Neuronal stem cell (in vitro differentiated cells): ENCODE results near the gene SRGAP2C.
"Not testable (repeated sequence)": the region's sequence is repeated elsewhere in the genome, so short reads cannot be mapped to it uniquely, and the experiment has no call there.

Experiments used
- DNase-seq: peaks from one replicate; pipeline ENCODE4 v3.0.0-alpha.2; 2013; ENCODE audit warnings: low spot score
- H2AFZ ChIP-seq: one replicate; pipeline ENCODE4 v1.6.1; 2013; ENCODE audit warnings: mild to moderate bottlenecking, low read length, inconsistent platforms
- H2AK5ac ChIP-seq: 2 replicates; pipeline ENCODE4 v1.6.1; 2013; ENCODE audit warnings: low read depth, mild to moderate bottlenecking, inconsistent platforms, low read length, moderate library complexity, mixed read lengths
- H2BK120ac ChIP-seq: 2 replicates; pipeline ENCODE4 v1.6.1; 2013; ENCODE audit warnings: low read depth, mild to moderate bottlenecking, inconsistent platforms, low read length, moderate library complexity, mixed read lengths
- H2BK12ac ChIP-seq: one replicate; pipeline ENCODE4 v1.6.1; 2013; ENCODE audit warnings: low read length, inconsistent platforms
- H2BK15ac ChIP-seq: 2 replicates; pipeline ENCODE4 v1.6.1; 2013; ENCODE audit warnings: mild to moderate bottlenecking, low read length, inconsistent platforms, mixed read lengths
- H2BK5ac ChIP-seq: one replicate; pipeline ENCODE4 v1.6.1; 2013; ENCODE audit warnings: inconsistent platforms, mild to moderate bottlenecking, low read length, moderate library complexity
- H3K14ac ChIP-seq: one replicate; pipeline ENCODE4 v1.6.1; 2013; ENCODE audit warnings: low read length, inconsistent platforms
- H3K18ac ChIP-seq: 2 replicates; pipeline ENCODE4 v1.6.1; 2013; ENCODE audit warnings: low read length, inconsistent platforms
- H3K23ac ChIP-seq: 2 replicates; pipeline ENCODE4 v1.6.1; 2013; ENCODE audit warnings: low read depth, mild to moderate bottlenecking, mixed read lengths, low read length, inconsistent platforms; ENCODE audit not compliant: poor library complexity
- H3K27ac ChIP-seq: replicated peaks from 3 replicates; pipeline ENCODE4 v1.5.1; 2013; ENCODE audit warnings: low read length, inconsistent platforms
- H3K27me3 ChIP-seq, 3 experiments: 2 replicates each; pipeline ENCODE4 v1.6.1; 2013; ENCODE audit warnings: low read length in 3 of 3, mild to moderate bottlenecking in 2 of 3, inconsistent platforms in 1 of 3, low read depth in 1 of 3, mixed read lengths in 1 of 3, moderate library complexity in 1 of 3; ENCODE audit not compliant: control insufficient read depth in 3 of 3, insufficient read depth in 3 of 3
- H3K36me3 ChIP-seq, 2 donors: replicated peaks in 1 of 2; 2 replicates each; pipeline ENCODE4 v1.6.1; 2013; ENCODE audit warnings: low read length in 2 of 2; ENCODE audit not compliant: control insufficient read depth in 2 of 2, insufficient read depth in 2 of 2
- H3K4ac ChIP-seq: 2 replicates; pipeline ENCODE4 v1.6.1; 2013; ENCODE audit warnings: inconsistent platforms, mild to moderate bottlenecking, low read length, moderate library complexity
- H3K4me1 ChIP-seq, 2 donors: 1 replicate in 1 of 2; 2 replicates in 1 of 2; pipeline ENCODE4 v1.6.1; 2013; ENCODE audit warnings: low read length in 2 of 2, low read depth in 1 of 2; ENCODE audit not compliant: control insufficient read depth in 2 of 2, insufficient read depth in 1 of 2
- H3K4me2 ChIP-seq: one replicate; pipeline ENCODE4 v1.6.1; 2013; ENCODE audit warnings: mild to moderate bottlenecking, low read length, inconsistent platforms; ENCODE audit not compliant: insufficient read depth, poor library complexity, severe bottlenecking
- H3K4me3 ChIP-seq, 2 donors: 2 replicates each; pipeline ENCODE4 v1.5.1; 2013; ENCODE audit warnings: low read length in 2 of 2, mild to moderate bottlenecking in 2 of 2, inconsistent platforms in 1 of 2, moderate library complexity in 1 of 2
- H3K79me1 ChIP-seq: one replicate; pipeline ENCODE4 v1.6.1; 2013; ENCODE audit warnings: low read depth, mild to moderate bottlenecking, inconsistent platforms, low read length, moderate library complexity
- H3K9ac ChIP-seq: one replicate; pipeline ENCODE4 v1.6.1; 2013; ENCODE audit warnings: mild to moderate bottlenecking, low read depth, low read length, inconsistent platforms; ENCODE audit not compliant: poor library complexity
- H3K9me3 ChIP-seq, 2 donors: replicated peaks in 1 of 2; 2 replicates each; pipeline versions ENCODE3 to v1.6.1; 2013; ENCODE audit warnings: low read length in 2 of 2, mild to moderate bottlenecking in 2 of 2, inconsistent platforms in 1 of 2, low read depth in 1 of 2, mixed read lengths in 1 of 2, moderate library complexity in 1 of 2; ENCODE audit not compliant: control insufficient read depth in 2 of 2, insufficient read depth in 1 of 2
- H4K8ac ChIP-seq: one replicate; pipeline ENCODE4 v1.6.1; 2013; ENCODE audit warnings: low read depth, mild to moderate bottlenecking, inconsistent platforms, low read length, moderate library complexity
- H4K91ac ChIP-seq: one replicate; pipeline ENCODE4 v1.6.1; 2013; ENCODE audit warnings: low read length, low read depth, mild to moderate bottlenecking, inconsistent platforms; ENCODE audit not compliant: poor library complexity
- WGBS, 2 donors: extraction: QIAGEN DNeasy Blood & Tissue Kit; methylation state at CpG; one replicate each; pipeline ENCODE4 v1.1.7; 2013; ENCODE audit warnings: missing lambda C conversion rate in 2 of 2, mixed read lengths in 1 of 2; ENCODE audit not compliant: insufficient read length in 2 of 2, insufficient replicate concordance in 1 of 2; ENCODE audit errors: extremely low coverage in 2 of 2; 5-methylcytosine and 5-hydroxymethylcytosine counted together

SRGAP2C gene

DNA sequence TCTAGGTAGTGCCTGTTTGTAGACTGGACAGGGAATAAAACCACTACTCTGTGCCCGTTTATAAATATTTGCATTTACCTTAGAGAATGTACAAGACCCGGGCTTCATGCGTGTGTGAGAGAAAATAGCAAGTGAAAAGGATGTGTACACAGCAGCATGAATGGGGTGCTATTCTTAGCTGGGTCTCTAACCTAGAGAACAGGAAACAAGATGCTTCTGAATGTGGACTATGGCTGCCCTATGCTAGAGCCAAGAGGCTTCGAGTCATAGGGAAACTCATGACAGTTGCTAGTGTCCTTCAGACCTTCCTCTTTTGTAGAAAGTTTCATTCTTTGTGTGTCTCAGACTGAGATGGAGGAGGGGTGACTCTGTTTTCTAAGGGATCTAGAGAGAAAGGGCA is 39.9 kb downstream of the SRGAP2C start:
- H2BK12ac ChIP-seq, H3K27ac ChIP-seq, H3K4ac ChIP-seq, H3K4me1 ChIP-seq, H3K79me1 ChIP-seq, H3K9ac ChIP-seq, H2AFZ ChIP-seq, H3K4me2 ChIP-seq, H3K4me3 ChIP-seq, H3K9me3 ChIP-seq, H2BK5ac ChIP-seq, H3K27me3 ChIP-seq, DNase-seq, H3K18ac ChIP-seq, H3K14ac ChIP-seq, H4K8ac ChIP-seq, H2BK15ac ChIP-seq, H2AK5ac ChIP-seq, H3K23ac ChIP-seq, H2BK120ac ChIP-seq, H4K91ac ChIP-seq, H3K36me3 ChIP-seq: not testable (repeated sequence)
- no CpG with 5 or more reads among the region's 4 CpGs for WGBS, 2 donors

DNA sequence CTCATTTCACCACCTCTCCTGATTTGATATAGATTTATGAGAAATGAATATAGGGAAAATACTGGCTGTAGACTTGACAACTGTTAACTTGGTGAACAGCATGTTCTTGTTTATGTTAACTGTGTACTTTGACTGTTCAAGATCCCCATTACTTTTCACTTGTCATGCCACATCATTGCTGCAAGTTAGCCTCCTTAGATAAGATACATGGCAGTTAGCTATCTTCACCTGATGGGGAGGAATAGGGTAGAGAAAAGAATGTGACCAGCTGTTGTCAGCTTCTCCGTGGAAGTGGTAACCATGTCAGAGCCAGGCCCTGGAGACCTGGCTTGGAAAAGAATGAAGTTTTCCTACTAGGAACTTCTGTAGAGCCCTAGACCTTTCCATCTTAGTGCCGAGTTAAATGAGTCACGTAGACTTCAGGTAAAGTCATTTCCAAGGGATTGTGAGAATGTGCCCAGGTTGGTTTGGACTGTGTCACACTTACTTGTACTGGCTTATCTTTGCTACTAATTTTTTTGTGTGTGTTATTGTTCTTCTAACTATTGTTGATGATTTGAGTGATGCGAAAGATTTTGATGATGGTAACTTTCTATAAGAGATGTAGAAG is 41.6 kb downstream of the SRGAP2C start:
- H2BK5ac ChIP-seq, H2AFZ ChIP-seq, H3K23ac ChIP-seq, H3K4me1 ChIP-seq, H3K4ac ChIP-seq, H3K4me2 ChIP-seq, H3K4me3 ChIP-seq, H2BK120ac ChIP-seq, H2BK12ac ChIP-seq, H4K8ac ChIP-seq, H3K79me1 ChIP-seq, H3K27me3 ChIP-seq, H2BK15ac ChIP-seq, H3K14ac ChIP-seq, H3K36me3 ChIP-seq, H3K9me3 ChIP-seq, H3K27ac ChIP-seq, H3K18ac ChIP-seq, DNase-seq, H4K91ac ChIP-seq, H3K9ac ChIP-seq, H2AK5ac ChIP-seq: not testable (repeated sequence)
- no CpG with 5 or more reads among the region's 4 CpGs for WGBS, 2 donors

DNA sequence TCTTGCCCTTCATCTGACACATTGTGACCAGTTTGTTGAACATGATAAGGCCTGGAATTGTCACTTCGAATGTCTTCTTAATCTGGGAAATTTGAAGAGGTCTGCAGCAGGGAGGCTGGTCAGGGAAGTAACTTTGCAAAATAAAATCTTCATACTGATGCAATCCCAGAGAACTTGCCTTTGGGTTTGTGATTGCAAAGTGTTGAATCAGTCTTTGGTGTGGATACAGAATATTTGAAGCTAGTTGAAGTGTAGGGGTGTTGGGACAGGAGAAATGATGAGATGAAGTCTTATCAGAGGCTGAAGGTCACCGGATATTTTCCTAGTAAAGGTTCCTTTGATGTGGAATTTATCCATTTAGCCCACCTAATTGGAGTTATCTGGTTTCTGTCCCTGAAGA is 42.1 kb downstream of the SRGAP2C start:
- not testable (repeated sequence) for H3K27ac ChIP-seq, H3K4me3 ChIP-seq, H3K4ac ChIP-seq, H3K4me2 ChIP-seq, DNase-seq, H2BK12ac ChIP-seq, H3K14ac ChIP-seq, H2AFZ ChIP-seq, H3K9me3 ChIP-seq, H2BK120ac ChIP-seq, H3K4me1 ChIP-seq, H2BK5ac ChIP-seq, H4K8ac ChIP-seq, H2BK15ac ChIP-seq, H3K36me3 ChIP-seq, H3K27me3 ChIP-seq, H4K91ac ChIP-seq, H3K79me1 ChIP-seq, H3K18ac ChIP-seq, H3K23ac ChIP-seq, H3K9ac ChIP-seq, H2AK5ac ChIP-seq
- no CpG with 5 or more reads among the region's 2 CpGs for WGBS, 2 donors

DNA sequence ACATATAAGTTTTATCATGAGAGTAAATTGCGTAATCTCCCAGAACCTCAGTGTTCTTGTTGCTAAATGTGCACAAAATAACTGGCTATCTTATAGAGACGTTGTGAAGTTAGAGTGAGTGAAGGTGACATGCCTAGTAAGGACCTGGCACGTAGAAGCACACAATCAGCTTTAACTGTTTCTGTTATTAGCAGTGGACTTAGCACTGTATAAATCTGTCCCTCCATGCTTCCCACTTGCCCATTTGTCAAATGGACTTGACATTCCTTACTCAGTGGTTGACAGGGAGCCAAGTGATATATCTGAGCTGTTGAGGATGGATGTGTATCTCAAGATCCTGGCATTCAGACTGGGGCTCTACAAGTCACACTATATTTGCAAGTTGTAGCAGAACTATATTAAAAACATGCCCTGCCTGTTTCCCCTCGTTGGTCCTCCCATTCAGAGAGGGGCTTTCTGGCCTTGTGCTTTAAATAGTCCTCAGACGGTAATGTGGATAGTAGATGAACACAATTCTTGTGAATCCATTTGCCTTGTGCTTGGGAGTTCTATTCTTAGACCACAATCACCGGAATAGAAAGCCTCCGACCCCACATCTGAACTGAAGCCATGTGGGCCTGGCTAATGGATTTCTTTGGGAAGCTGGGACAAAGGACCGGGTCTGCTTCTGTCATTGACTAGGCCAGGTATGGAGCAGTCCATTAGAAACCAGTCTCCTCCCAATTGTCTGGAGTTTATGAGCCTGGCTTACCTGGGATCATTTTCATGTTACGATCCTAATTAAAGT is 43.0 kb downstream of the SRGAP2C start:
- not testable (repeated sequence) for H3K27ac ChIP-seq

More for the DNA sequence above, 43.0 kb downstream of the SRGAP2C start:
- H3K4me3 ChIP-seq, H2BK5ac ChIP-seq, H2BK15ac ChIP-seq, H3K36me3 ChIP-seq, H4K91ac ChIP-seq, H2BK12ac ChIP-seq, H3K4me2 ChIP-seq, H3K23ac ChIP-seq, H3K79me1 ChIP-seq, H3K14ac ChIP-seq, H3K4me1 ChIP-seq, H3K4ac ChIP-seq, H3K27me3 ChIP-seq, DNase-seq, H2AK5ac ChIP-seq, H2AFZ ChIP-seq, H4K8ac ChIP-seq, H3K18ac ChIP-seq, H3K9me3 ChIP-seq, H3K9ac ChIP-seq, H2BK120ac ChIP-seq: not testable (repeated sequence)
- no CpG with 5 or more reads among the region's 9 CpGs for WGBS, 2 donors
